Measurements from ENCODE around the gene ASAP3.

ASAP3 gene

DNA sequence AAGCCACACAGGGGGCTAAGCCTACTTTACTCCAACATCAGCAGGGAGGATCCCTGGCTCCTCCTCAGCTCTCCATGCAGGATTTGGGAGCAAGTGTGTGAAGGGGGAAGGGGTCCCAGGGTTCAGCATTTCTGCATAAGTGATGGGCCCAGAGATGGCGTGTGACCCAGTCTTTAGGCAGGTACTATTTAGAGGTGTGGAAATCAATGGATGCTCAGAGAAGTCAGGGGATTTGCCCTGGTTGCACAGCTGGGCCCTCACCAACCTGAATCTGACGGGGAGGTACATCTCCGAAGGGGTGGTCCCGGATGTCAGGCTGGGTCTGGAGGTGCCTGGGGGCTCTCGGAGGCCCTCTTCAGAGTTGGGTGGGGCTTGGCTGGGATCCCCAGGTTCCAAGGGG, 52.5 kb downstream of the ASAP3 start:
- H3K9ac ChIP-seq (ENCODE audit: low read length): no peak overlapping the region
- no peaks in the 10 kb centered on the region for H3K79me2 ChIP-seq (ENCODE audit: insufficient read depth, low read length)
- no peak overlapping the region for H3K4me2 ChIP-seq (ENCODE audit: low read depth, low read length, poor library complexity, severe bottlenecking)
- H3K9me2 ChIP-seq (replicated peaks; ENCODE audit: insufficient read depth, low read length): no peaks in the 10 kb centered on the region
- H3F3A ChIP-seq (ENCODE audit: insufficient read depth): no peaks in the 10 kb centered on the region
- H3K4me3 ChIP-seq (ENCODE audit: insufficient read depth, low read length, poor library complexity, severe bottlenecking): no peak overlapping the region
- no peak overlapping the region for H3K27ac ChIP-seq (ENCODE audit: low read depth, low read length)
- no peak overlapping the region for H2AFZ ChIP-seq (ENCODE audit: low read depth, low read length, severe bottlenecking)
- TF ChIP-seq, protein P1, sequence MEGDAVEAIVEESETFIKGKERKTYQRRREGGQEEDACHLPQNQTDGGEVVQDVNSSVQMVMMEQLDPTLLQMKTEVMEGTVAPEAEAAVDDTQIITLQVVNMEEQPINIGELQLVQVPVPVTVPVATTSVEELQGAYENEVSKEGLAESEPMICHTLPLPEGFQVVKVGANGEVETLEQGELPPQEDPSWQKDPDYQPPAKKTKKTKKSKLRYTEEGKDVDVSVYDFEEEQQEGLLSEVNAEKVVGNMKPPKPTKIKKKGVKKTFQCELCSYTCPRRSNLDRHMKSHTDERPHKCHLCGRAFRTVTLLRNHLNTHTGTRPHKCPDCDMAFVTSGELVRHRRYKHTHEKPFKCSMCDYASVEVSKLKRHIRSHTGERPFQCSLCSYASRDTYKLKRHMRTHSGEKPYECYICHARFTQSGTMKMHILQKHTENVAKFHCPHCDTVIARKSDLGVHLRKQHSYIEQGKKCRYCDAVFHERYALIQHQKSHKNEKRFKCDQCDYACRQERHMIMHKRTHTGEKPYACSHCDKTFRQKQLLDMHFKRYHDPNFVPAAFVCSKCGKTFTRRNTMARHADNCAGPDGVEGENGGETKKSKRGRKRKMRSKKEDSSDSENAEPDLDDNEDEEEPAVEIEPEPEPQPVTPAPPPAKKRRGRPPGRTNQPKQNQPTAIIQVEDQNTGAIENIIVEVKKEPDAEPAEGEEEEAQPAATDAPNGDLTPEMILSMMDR (IDR thresholded peaks at IDR 0.05; ENCODE audit: insufficient read depth, low read length, poor library complexity, severe bottlenecking): no peak
- TF ChIP-seq EZH2phosphoT487 (conservative IDR thresholded peaks at IDR 0.05; ENCODE audit: low read length): no peak
- no peaks in the 10 kb centered on the region for H3K27me3 ChIP-seq (ENCODE audit: low read length)
- H3K9me3 ChIP-seq (ENCODE audit: insufficient read depth, low read length): no peaks in the 10 kb centered on the region
- no peaks in the 10 kb centered on the region for H4K20me1 ChIP-seq (ENCODE audit: low read depth, low read length)
- H3K36me3 ChIP-seq (ENCODE audit: low read length): no peaks in the 10 kb centered on the region

DNA sequence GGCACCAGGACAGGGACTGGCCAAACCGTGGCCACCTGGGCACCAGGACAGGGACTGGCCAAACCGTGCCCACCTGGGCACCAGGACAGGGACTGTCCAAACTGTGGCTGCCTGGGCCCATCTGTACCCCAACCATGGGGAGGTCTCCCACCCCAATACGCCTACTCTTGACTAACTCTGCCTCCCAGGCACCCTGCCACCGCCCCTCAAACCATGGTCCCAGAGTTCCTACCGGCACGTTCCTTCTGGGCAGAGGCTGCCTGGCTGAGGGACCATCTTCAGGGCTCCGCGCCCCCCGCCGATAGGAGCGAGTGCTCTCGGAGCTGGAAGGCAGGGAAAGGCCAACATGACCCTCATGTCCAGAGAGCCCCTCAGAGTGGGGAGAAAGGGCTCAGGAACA, 53.2 kb downstream of the ASAP3 start:
- H3K36me3 ChIP-seq (ENCODE audit: low read length): no peaks in the 10 kb centered on the region
- H3K79me2 ChIP-seq (ENCODE audit: insufficient read depth, low read length): no peaks in the 10 kb centered on the region
- no peak overlapping the region for H2AFZ ChIP-seq (ENCODE audit: low read depth, low read length, severe bottlenecking)
- TF ChIP-seq, protein P1 (IDR thresholded peaks at IDR 0.05; ENCODE audit: insufficient read depth, low read length, poor library complexity, severe bottlenecking): no peak
- no peak for TF ChIP-seq EZH2phosphoT487 (conservative IDR thresholded peaks at IDR 0.05; ENCODE audit: low read length)
- no peak overlapping the region for H3K9ac ChIP-seq (ENCODE audit: low read length)
- H3K4me3 ChIP-seq (ENCODE audit: insufficient read depth, low read length, poor library complexity, severe bottlenecking): no peak overlapping the region
- H3K27me3 ChIP-seq (ENCODE audit: low read length): no peaks in the 10 kb centered on the region
- H3K9me2 ChIP-seq (replicated peaks; ENCODE audit: insufficient read depth, low read length): no peaks in the 10 kb centered on the region
- no peak overlapping the region for H3K4me2 ChIP-seq (ENCODE audit: low read depth, low read length, poor library complexity, severe bottlenecking)
- no peaks in the 10 kb centered on the region for H4K20me1 ChIP-seq (ENCODE audit: low read depth, low read length)
- no peak overlapping the region for H3K27ac ChIP-seq (ENCODE audit: low read depth, low read length)
- H3K9me3 ChIP-seq (ENCODE audit: insufficient read depth, low read length): no peaks in the 10 kb centered on the region
- H3F3A ChIP-seq (ENCODE audit: insufficient read depth): no peaks in the 10 kb centered on the region

DNA sequence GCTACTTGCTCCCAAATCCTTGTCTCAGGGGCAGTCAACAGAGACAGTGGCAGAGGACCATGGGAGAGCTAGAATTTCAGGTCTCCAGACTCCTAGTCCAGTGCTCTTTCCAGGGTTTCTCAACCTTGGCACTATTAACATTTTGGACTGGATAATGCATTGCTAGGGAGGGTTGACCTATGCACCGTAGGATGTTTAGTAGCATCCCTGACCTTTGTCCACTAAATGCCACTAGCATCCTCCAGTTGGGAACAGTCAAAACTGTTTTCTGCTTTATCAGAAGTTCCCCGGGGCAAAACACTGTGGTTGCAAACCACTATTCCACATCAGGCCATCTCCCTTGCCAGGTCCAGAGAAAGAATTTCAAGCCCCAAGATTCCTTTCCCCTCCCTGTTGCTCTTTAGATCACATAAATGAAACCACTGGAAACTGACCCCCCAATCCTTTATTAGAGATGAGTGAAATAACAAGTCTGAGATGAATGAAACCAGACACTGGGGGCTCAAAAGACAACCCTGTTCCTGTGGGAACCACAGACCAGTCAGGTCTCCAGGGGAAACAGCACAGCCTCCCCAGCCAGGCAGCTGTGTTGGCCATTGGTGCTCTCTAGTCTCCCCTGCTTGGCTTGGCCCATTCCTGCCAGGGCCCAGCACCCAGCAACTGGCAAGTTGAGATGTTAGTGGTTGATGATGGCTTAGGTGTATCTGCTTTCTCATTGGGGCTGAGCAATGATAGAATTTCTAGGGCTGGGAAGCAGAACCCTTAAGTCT, 55.7 kb downstream of the ASAP3 start:
- Histone ChIP-seq H2AFZ (ENCODE audit: low read depth, low read length, severe bottlenecking) (no peak overlapping the region), H3K27ac (ENCODE audit: low read depth, low read length) (no peak overlapping the region), H3K9ac (ENCODE audit: low read length) (no peak overlapping the region), H3K9me2 (replicated peaks; ENCODE audit: insufficient read depth, low read length) (no peaks in the 10 kb centered on the region), H3K27me3 (ENCODE audit: low read length) (no peaks in the 10 kb centered on the region), H3K4me3 (ENCODE audit: insufficient read depth, low read length, poor library complexity, severe bottlenecking) (no peak overlapping the region), H4K20me1 (ENCODE audit: low read depth, low read length) (no peaks in the 10 kb centered on the region), H3K79me2 (ENCODE audit: insufficient read depth, low read length) (no peaks in the 10 kb centered on the region), H3K9me3 (ENCODE audit: insufficient read depth, low read length) (no peaks in the 10 kb centered on the region), H3K4me2 (ENCODE audit: low read depth, low read length, poor library complexity, severe bottlenecking) (no peak overlapping the region), H3K36me3 (ENCODE audit: low read length) (no peaks in the 10 kb centered on the region), H3F3A (ENCODE audit: insufficient read depth) (no peaks in the 10 kb centered on the region)
- no peak for TF ChIP-seq EZH2phosphoT487 (conservative IDR thresholded peaks at IDR 0.05; ENCODE audit: low read length)
- TF ChIP-seq, protein P1 (IDR thresholded peaks at IDR 0.05; ENCODE audit: insufficient read depth, low read length, poor library complexity, severe bottlenecking): no peak

All from SU-DHL-6 (cell line).